GM21526 (cell line): ENCODE measurements around the gene ODAD3.
"Not testable (repeated sequence)": the region's sequence is repeated elsewhere in the genome, so short reads cannot be mapped to it uniquely, and the experiment has no call there.

Experiments used
- ATAC-seq: cut with Tn5 transposase; IDR thresholded peaks from one replicate; pipeline ENCODE4 v1.9.1; 2021; ENCODE audit warnings: moderate library complexity; ENCODE audit not compliant: unreplicated experiment, low FRiP score

ODAD3 gene

GRCh38 chr19:11461453-11461852, 26.5 kb upstream of the ODAD3 start:
- ATAC-seq: no peak

- ATAC-seq: no peak
Measured at GRCh38 chr19:11460207-11460606, 25.3 kb upstream of the ODAD3 start.

GRCh38 chr19:11458912-11459311, 24.0 kb upstream of the ODAD3 start:
- ATAC-seq: not testable (repeated sequence)

GRCh38 chr19:11458236-11458900, 23.4 kb upstream of the ODAD3 start:
- no peak for ATAC-seq

GRCh38 chr19:11457831-11458230, 22.9 kb upstream of the ODAD3 start:
- ATAC-seq: no peak

- ATAC-seq: no peak
Measured at GRCh38 chr19:11457115-11457514, 22.2 kb upstream of the ODAD3 start.

- ATAC-seq: no peak
Measured at GRCh38 chr19:11456659-11457058, 21.7 kb upstream of the ODAD3 start.

- ATAC-seq: not testable (repeated sequence)
Measured at GRCh38 chr19:11455233-11455554, 20.3 kb upstream of the ODAD3 start.

- ATAC-seq: no peak
Measured at GRCh38 chr19:11453468-11454341, 18.8 kb upstream of the ODAD3 start.

- ATAC-seq: no peak
Measured at GRCh38 chr19:11452620-11453310, 17.8 kb upstream of the ODAD3 start.

GRCh38 chr19:11451871-11452619, 17.1 kb upstream of the ODAD3 start:
- ATAC-seq: no peak

GRCh38 chr19:11451327-11451870, 16.5 kb upstream of the ODAD3 start:
- ATAC-seq: no peak

- ATAC-seq: no peak
Measured at GRCh38 chr19:11450570-11451326, 15.8 kb upstream of the ODAD3 start.

- ATAC-seq: no peak
Measured at GRCh38 chr19:11448923-11449554, 14.1 kb upstream of the ODAD3 start.

- ATAC-seq: no peak
Measured at GRCh38 chr19:11448410-11448809, 13.5 kb upstream of the ODAD3 start.

- ATAC-seq: no peak
Measured at GRCh38 chr19:11447347-11448262, 12.7 kb upstream of the ODAD3 start.

- ATAC-seq: no peak
Measured at GRCh38 chr19:11446652-11447301, 11.9 kb upstream of the ODAD3 start.

- no peak for ATAC-seq
Measured at GRCh38 chr19:11446271-11446651, 11.3 kb upstream of the ODAD3 start.
